Heart right ventricle (tissue), 16 donors: Measurements from ENCODE around the gene C2orf76. TPM values are rescaled to one million over a fixed set of nuclear protein-coding genes. Genes with fewer than 3 reads are reported as not detected.

ENCODE experiments used
- ATAC-seq, 8 donors: fragments of 200-7000 bp; cut with Tn5 transposase; one replicate each; pipeline ENCODE4 v1.9.1; 2020; ENCODE audit warnings: mild to moderate bottlenecking in 8 of 8, moderate library complexity in 8 of 8, moderate number of reproducible peaks in 1 of 8
- DNase-seq, 2 donors: peaks; one replicate each; pipeline ENCODE4 v3.0.0-alpha.2; 2020
- H3K27ac ChIP-seq, 10 donors: fragments of 200-600 bp; sonication (generic) in 2 of 10; one replicate each; pipeline versions ENCODE4 v1.5.0 to v1.8.0; 2020 to 2022; ENCODE audit warnings: mild to moderate bottlenecking in 3 of 10
- H3K27me3 ChIP-seq, 7 donors: fragments of 200-600 bp; one replicate each; pipeline ENCODE4 v1.8.0; 2021 to 2022; ENCODE audit warnings: mild to moderate bottlenecking in 2 of 7
- H3K36me3 ChIP-seq, 9 donors: fragments of 200-600 bp; sonication (generic) in 1 of 9; one replicate each; pipeline versions ENCODE4 v1.5.0 to v1.8.0; 2020 to 2022; ENCODE audit warnings: mild to moderate bottlenecking in 2 of 9
- H3K4me1 ChIP-seq, 9 donors: fragments of 200-600 bp; sonication (generic) in 1 of 9; one replicate each; pipeline versions ENCODE4 v1.5.0 to v1.8.0; 2020 to 2022; ENCODE audit warnings: mild to moderate bottlenecking in 4 of 9
- H3K4me3 ChIP-seq, 10 donors: fragments of 200-600 bp; sonication (generic) in 2 of 10; one replicate each; pipeline versions ENCODE4 v1.5.0 to v1.8.0; 2020 to 2022; ENCODE audit warnings: mild to moderate bottlenecking in 7 of 10, moderate library complexity in 2 of 10
- H3K9me3 ChIP-seq, 11 donors: fragments of 200-600 bp in 10 of 11; sonication (generic) in 2 of 11; one replicate each; pipeline versions ENCODE4 v1.5.0 to v1.8.0; 2013 to 2022; ENCODE audit warnings: mild to moderate bottlenecking in 2 of 11, control low read depth in 1 of 11, moderate library complexity in 1 of 11
- CTCF ChIP-seq, 9 donors: fragments of 200-600 bp; sonication (generic) in 2 of 9; IDR thresholded peaks; one replicate each; pipeline versions ENCODE4 v1.5.0 to v1.8.0; 2021 to 2022; ENCODE audit warnings: antibody characterized with exemption in 9 of 9, mild to moderate bottlenecking in 5 of 9, moderate library complexity in 1 of 9
- WGBS, 2 donors: extraction: QIAGEN DNeasy Blood & Tissue Kit; methylation state at CpG; one replicate each; pipeline ENCODE4 v1.1.7; 2013; ENCODE audit warnings: inconsistent platforms in 1 of 2; 5-methylcytosine and 5-hydroxymethylcytosine counted together
- intact Hi-C, 10 donors: fragments of 100-400 bp; cut with DNase I; formaldehyde crosslinking; loops; one replicate each; pipeline versions ENCODE4 v1.11.1 to v1.14.2; 2022
- long read RNA-seq, 3 donors: library from polyadenylated mRNA; unstranded; transcript quantifications; one replicate each; pipeline ENCODE4 v2.0.0, GENCODE V29; 2020 to 2021
- polyA plus RNA-seq, 2 donors: library from polyadenylated mRNA; stranded (reverse); fragments of 200-250 nt; gene quantifications; one replicate each; pipeline ENCODE4 v1.2.3, GENCODE V29; 2013
- total RNA-seq, 10 donors: library from RNA; stranded (reverse); fragmentation: NEBNext Ultra II Directional in 3 of 10; extraction: Animal tissue kit (Norgen Biotek cat#: 25700) in 3 of 10; gene quantifications; one replicate each; pipeline versions ENCODE4 v1.2.1 to v1.2.4, GENCODE V29; 2021 to 2023
- donor health status: Arrhythmogenic right ventricular cardiomyopathy.
- donor health status: ischemic (EF 13 %, LVEDD 7.1; RV severe dilation, severe dysfunction).
- donor health status: healthy with polysubstance abuse.
- donor health status: DM: no; HTN: yes; CAD: no.
- donor health status: DM: no; HTN: no; CAD: no.
- donor health status: ischemic (EF 25% LVEDD 6.9; RV normal size, moderate dysfunction).
- donor health status: ischemic (EF 25% LVEDD 5.7; RV mildly dilated, moderate dysfunction).
- donor health status: healthy.
- donor health status: DM: yes; HTN: yes; CAD: no.
- donor health status: Ischemic cardiomyopathy.
- donor health status: ischemic (EF 35%, LVEDD 5.7; RV mildly dilated, moderate dysfunction).
- donor health status: nonischemic (EF 11% LVEDD 7.7; RV severe dilation, severe dysfunction).
- donor health status: DM: yes; HTN: yes; CAD: no.
- donor health status: PGD.
- donor health status: ischemic (EF 29% LVEDD 5.4; RV normal size, mild dysfunction).
- donor health status: nonischemic (EF 23%, LVEDD 6.1; RV moderate dilation, normal function).

The C2orf76 gene
- total RNA-seq (1 to 10 TPM; 5.1 to 9.9 (median 8.2) TPM), polyA plus RNA-seq (10 to 100 TPM; 11.9 to 12.2 TPM)
- long read RNA-seq, donor 1, partial matches to known transcripts: 2 of 6 reads
- long read RNA-seq, donor 1, other reads (novel, unspliced or antisense): 2 of 6 reads
- long read RNA-seq, donor 2, partial matches to known transcripts: 1 of 4 reads
- long read RNA-seq, donor 2, other reads (novel, unspliced or antisense): 3 of 4 reads
- long read RNA-seq, donor 3: 0 reads

- H3K4me1 ChIP-seq: peaks cover 9 to 70% (median 52%) of the 10 kb centered on the region in 9 donors
- H3K9me3 ChIP-seq: no peaks in the 10 kb centered on the region
- DNase-seq: peak; percentile 95 to 96
- intact Hi-C loops: loop anchor here in 5 of 10 donors (1.0 to 10.0 kb wide), 5 partner anchors 20 to 55 kb away; no protein-coding TSS in a partner anchor
- peaks cover 0 to 40% (median 29%) of the 10 kb centered on the region in 9 donors for H3K36me3 ChIP-seq
- WGBS, 2 donors: 0 to 1% methylated on average over 65 of the region's 65 CpGs
- no peaks in the 10 kb centered on the region for H3K27me3 ChIP-seq
- no peak for TF ChIP-seq CTCF (IDR thresholded peaks at IDR 0.05)
- peak; percentile 97 to 98 (median 98) for ATAC-seq
- peak within 1 kb of the TSS; percentile 43 to 93 (median 72) for H3K4me3 ChIP-seq
- H3K27ac ChIP-seq: peak within 1 kb of the TSS; percentile 73 to 96 (median 91)
These were observed at the start of gene C2orf76, which contains the start of gene DBI for GRCh38 chr2:119366649-119367471. Gene C2orf76, minus strand, starts transcription at chr2:119366834. Its CDS starts 26,875 bp downstream, at chr2:119339959. Gene DBI, plus strand, starts transcription at chr2:119366977. Its CDS starts 75 bp downstream, at chr2:119367052.

- ATAC-seq: no peak
- TF ChIP-seq CTCF (IDR thresholded peaks at IDR 0.05): no peak
- Histone ChIP-seq H3K4me1 (no peaks in the 10 kb centered on the region), H3K27ac (no peak overlapping the region), H3K36me3 (no peaks in the 10 kb centered on the region), H3K4me3 (no peak overlapping the region), H3K9me3 (peaks cover 0 to 16% (median 0%) of the 10 kb centered on the region in 11 donors), H3K27me3 (no peaks in the 10 kb centered on the region)
- WGBS, 2 donors: 78 to 90% methylated on average over 1 of the region's 1 CpG
- no peak for DNase-seq
- intact Hi-C loops: no loop called here
These were observed 49.0 kb upstream of the C2orf76 start for GRCh38 chr2:119415630-119416029.

- intact Hi-C loops: no loop called here
- Histone ChIP-seq H3K36me3 (no peaks in the 10 kb centered on the region), H3K27ac (no peak overlapping the region), H3K4me1 (no peaks in the 10 kb centered on the region), H3K4me3 (no peak overlapping the region), H3K27me3 (no peaks in the 10 kb centered on the region), H3K9me3 (peaks cover 0 to 16% (median 0%) of the 10 kb centered on the region in 11 donors)
- no peak for TF ChIP-seq CTCF (IDR thresholded peaks at IDR 0.05)
- WGBS, 2 donors: 77 to 85% methylated on average over 3 of the region's 3 CpGs
- no peak for DNase-seq
- no peak for ATAC-seq
These were observed 48.3 kb upstream of the C2orf76 start for GRCh38 chr2:119414894-119415293.

DNA sequence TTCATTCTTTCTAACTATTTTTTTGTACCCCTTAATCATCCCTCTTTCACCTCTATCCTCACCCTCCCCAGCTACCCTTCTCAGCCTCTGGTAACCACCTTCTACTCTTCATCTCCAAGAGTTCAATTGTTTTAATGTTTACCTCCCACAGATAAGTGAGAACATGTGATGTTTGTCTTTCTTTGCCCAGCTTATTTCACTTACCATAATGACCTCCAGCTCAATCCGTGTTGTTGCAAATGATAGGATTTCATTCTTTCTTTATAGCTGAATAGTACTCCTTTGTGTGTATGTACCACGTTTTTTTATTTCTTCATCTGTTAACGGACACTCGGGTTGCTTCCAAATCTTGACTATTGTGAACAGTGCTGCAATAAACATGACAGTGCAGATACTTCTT lies 42.9 kb upstream of the C2orf76 start:
- no peaks in the 10 kb centered on the region for H3K36me3 ChIP-seq
- no peak overlapping the region for H3K4me3 ChIP-seq
- H3K27ac ChIP-seq: no peak overlapping the region
- H3K9me3 ChIP-seq: peaks cover 0 to 12% (median 0%) of the 10 kb centered on the region in 11 donors
- ATAC-seq: no peak
- peaks cover 0 to 6% (median 0%) of the 10 kb centered on the region in 9 donors for H3K4me1 ChIP-seq
- 81 to 84% methylated on average over 4 of the region's 4 CpGs for WGBS, 2 donors
- DNase-seq: no peak
- no peak for TF ChIP-seq CTCF (IDR thresholded peaks at IDR 0.05)
- intact Hi-C loops: loop anchor here in 9 of 10 donors (5.0 to 10.0 kb wide), 6 partner anchors 68 to 253 kb away; no protein-coding TSS in a partner anchor
- no peaks in the 10 kb centered on the region for H3K27me3 ChIP-seq
